HG02840 (cell line): ENCODE measurements around the gene DNAAF3.
"Not testable (repeated sequence)": the region's sequence is repeated elsewhere in the genome, so short reads cannot be mapped to it uniquely, and the experiment has no call there.

Experiments used
- ATAC-seq: cut with Tn5 transposase; IDR thresholded peaks from one replicate; pipeline ENCODE4 v1.9.1; 2021; ENCODE audit warnings: mild to moderate bottlenecking, moderate library complexity, moderate number of reproducible peaks; ENCODE audit not compliant: unreplicated experiment, low FRiP score

Gene DNAAF3

GRCh38 chr19:55166530-55167268 is at the start of gene DNAAF3:
DNAAF3 (minus strand) TSS chr19:55166613; CDS start chr19:55166413, 200 bp downstream.
- peak; percentile 78 for ATAC-seq

- no peak for ATAC-seq
These were observed 47.1 kb upstream of the DNAAF3 start for GRCh38 chr19:55213547-55213946.

- no peak for ATAC-seq
These were observed 46.0 kb upstream of the DNAAF3 start for GRCh38 chr19:55212447-55212846.

- no peak for ATAC-seq
These were observed 43.5 kb upstream of the DNAAF3 start for GRCh38 chr19:55209693-55210472.

GRCh38 chr19:55208880-55209692 is 42.7 kb upstream of the DNAAF3 start, which contains the start of gene PTPRH:
PTPRH (minus strand) TSS chr19:55209501; CDS start chr19:55209433, 68 bp downstream.
- no peak for ATAC-seq

- no peak for ATAC-seq
These were observed 40.5 kb upstream of the DNAAF3 start for GRCh38 chr19:55206664-55207500.

GRCh38 chr19:55202199-55202598 is 35.8 kb upstream of the DNAAF3 start:
- ATAC-seq: not testable (repeated sequence)

- ATAC-seq: no peak
These were observed 33.3 kb upstream of the DNAAF3 start for GRCh38 chr19:55199620-55200204.

GRCh38 chr19:55198651-55199050 is 32.2 kb upstream of the DNAAF3 start:
- ATAC-seq: no peak

GRCh38 chr19:55197528-55197927 is 31.1 kb upstream of the DNAAF3 start:
- no peak for ATAC-seq

GRCh38 chr19:55196803-55197202 is 30.4 kb upstream of the DNAAF3 start:
- ATAC-seq: no peak

GRCh38 chr19:55193481-55193880 is 27.1 kb upstream of the DNAAF3 start:
- ATAC-seq: no peak

- ATAC-seq: no peak
These were observed 23.0 kb upstream of the DNAAF3 start for GRCh38 chr19:55189403-55189835.

- no peak for ATAC-seq
These were observed 22.2 kb upstream of the DNAAF3 start for GRCh38 chr19:55188625-55189024.

- ATAC-seq: no peak
These were observed 19.7 kb upstream of the DNAAF3 start for GRCh38 chr19:55186080-55186479.

GRCh38 chr19:55181740-55182139 is 15.3 kb upstream of the DNAAF3 start:
- no peak for ATAC-seq

GRCh38 chr19:55179606-55180484 is 13.4 kb upstream of the DNAAF3 start, which contains the start of gene SYT5:
SYT5 (minus strand) TSS chr19:55180289; CDS start chr19:55179041, 1,248 bp downstream.
- no peak for ATAC-seq
